Measurements from ENCODE around the gene CYSRT1.

DNA sequence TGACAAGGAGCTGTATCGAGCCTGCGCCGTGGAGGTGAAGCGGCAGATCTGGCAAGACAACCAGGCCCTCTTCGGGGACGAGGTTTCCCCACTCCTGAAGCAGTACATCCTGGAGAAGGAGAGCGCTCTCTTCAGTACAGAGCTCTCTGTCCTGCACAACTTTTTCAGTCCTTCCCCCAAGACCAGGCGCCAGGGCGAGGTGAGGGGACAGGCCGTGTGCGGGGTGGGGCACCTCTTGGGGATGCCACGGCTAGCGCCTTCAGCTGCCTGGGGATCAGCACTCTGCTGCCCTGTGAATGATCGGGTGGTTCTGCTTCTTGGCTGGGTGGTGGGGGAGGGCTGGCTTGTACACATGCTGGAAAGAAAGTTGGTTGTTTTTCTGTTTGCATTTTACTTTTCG, 31.9 kb downstream of the CYSRT1 start:
- TF ChIP-seq YY1 (tag by site-specific recombination; IDR thresholded peaks at IDR 0.05) (no peak), RBAK (tag by site-specific recombination; IDR thresholded peaks at IDR 0.05) (no peak), SP3 (tag by site-specific recombination; IDR thresholded peaks at IDR 0.05) (no peak), ZNF416 (tag by site-specific recombination; IDR thresholded peaks at IDR 0.05) (no peak), ZFP3 (tag by site-specific recombination; IDR thresholded peaks at IDR 0.05; ENCODE audit: low read depth) (no peak), TCF7L2 (IDR thresholded peaks at IDR 0.05; ENCODE audit: borderline replicate concordance, low read depth, low read length) (no peak), ZNF10 (tag by site-specific recombination; IDR thresholded peaks at IDR 0.05) (no peak), ZNF324 (tag by site-specific recombination; IDR thresholded peaks at IDR 0.05) (no peak)
- TF ChIP-seq, protein P1, sequence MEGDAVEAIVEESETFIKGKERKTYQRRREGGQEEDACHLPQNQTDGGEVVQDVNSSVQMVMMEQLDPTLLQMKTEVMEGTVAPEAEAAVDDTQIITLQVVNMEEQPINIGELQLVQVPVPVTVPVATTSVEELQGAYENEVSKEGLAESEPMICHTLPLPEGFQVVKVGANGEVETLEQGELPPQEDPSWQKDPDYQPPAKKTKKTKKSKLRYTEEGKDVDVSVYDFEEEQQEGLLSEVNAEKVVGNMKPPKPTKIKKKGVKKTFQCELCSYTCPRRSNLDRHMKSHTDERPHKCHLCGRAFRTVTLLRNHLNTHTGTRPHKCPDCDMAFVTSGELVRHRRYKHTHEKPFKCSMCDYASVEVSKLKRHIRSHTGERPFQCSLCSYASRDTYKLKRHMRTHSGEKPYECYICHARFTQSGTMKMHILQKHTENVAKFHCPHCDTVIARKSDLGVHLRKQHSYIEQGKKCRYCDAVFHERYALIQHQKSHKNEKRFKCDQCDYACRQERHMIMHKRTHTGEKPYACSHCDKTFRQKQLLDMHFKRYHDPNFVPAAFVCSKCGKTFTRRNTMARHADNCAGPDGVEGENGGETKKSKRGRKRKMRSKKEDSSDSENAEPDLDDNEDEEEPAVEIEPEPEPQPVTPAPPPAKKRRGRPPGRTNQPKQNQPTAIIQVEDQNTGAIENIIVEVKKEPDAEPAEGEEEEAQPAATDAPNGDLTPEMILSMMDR (tag by site-specific recombination; IDR thresholded peaks at IDR 0.05): no peak
- TF ChIP-seq, protein P2, sequence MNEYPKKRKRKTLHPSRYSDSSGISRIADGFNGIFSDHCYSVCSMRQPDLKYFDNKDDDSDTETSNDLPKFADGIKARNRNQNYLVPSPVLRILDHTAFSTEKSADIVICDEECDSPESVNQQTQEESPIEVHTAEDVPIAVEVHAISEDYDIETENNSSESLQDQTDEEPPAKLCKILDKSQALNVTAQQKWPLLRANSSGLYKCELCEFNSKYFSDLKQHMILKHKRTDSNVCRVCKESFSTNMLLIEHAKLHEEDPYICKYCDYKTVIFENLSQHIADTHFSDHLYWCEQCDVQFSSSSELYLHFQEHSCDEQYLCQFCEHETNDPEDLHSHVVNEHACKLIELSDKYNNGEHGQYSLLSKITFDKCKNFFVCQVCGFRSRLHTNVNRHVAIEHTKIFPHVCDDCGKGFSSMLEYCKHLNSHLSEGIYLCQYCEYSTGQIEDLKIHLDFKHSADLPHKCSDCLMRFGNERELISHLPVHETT (tag by site-specific recombination; IDR thresholded peaks at IDR 0.05): no peak
- TF ChIP-seq, protein P3, sequence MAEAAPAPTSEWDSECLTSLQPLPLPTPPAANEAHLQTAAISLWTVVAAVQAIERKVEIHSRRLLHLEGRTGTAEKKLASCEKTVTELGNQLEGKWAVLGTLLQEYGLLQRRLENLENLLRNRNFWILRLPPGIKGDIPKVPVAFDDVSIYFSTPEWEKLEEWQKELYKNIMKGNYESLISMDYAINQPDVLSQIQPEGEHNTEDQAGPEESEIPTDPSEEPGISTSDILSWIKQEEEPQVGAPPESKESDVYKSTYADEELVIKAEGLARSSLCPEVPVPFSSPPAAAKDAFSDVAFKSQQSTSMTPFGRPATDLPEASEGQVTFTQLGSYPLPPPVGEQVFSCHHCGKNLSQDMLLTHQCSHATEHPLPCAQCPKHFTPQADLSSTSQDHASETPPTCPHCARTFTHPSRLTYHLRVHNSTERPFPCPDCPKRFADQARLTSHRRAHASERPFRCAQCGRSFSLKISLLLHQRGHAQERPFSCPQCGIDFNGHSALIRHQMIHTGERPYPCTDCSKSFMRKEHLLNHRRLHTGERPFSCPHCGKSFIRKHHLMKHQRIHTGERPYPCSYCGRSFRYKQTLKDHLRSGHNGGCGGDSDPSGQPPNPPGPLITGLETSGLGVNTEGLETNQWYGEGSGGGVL (tag by site-specific recombination; IDR thresholded peaks at IDR 0.05): no peak
